Neural progenitor cell (in vitro differentiated cells): ENCODE data around the gene PMF1.

Experiments
- CTCF ChIP-seq: fragments of 200-600 bp; sonication (generic); IDR thresholded peaks from 2 replicates; pipeline ENCODE4 v1.5.1; 2017; ENCODE audit warnings: antibody characterized with exemption, mild to moderate bottlenecking
- EZH2 ChIP-seq: fragments of 200-600 bp; sonication (generic); IDR thresholded peaks from 2 replicates; pipeline ENCODE4 v1.6.1; 2017; ENCODE audit warnings: antibody characterized with exemption, mild to moderate bottlenecking, moderate library complexity

- TF ChIP-seq CTCF (no peak), EZH2 (no peak)
These were observed 72.0 kb downstream of the PMF1 start for GRCh38 chr1:156284757-156285156.
